ENCODE measurements around the gene NCOR2. TPM values are rescaled to one million over a fixed set of nuclear protein-coding genes. Genes with fewer than 3 reads are reported as not detected.

NCOR2 gene
- total RNA-seq, 1 experiment from 2014 or later, result 153 TPM

DNA sequence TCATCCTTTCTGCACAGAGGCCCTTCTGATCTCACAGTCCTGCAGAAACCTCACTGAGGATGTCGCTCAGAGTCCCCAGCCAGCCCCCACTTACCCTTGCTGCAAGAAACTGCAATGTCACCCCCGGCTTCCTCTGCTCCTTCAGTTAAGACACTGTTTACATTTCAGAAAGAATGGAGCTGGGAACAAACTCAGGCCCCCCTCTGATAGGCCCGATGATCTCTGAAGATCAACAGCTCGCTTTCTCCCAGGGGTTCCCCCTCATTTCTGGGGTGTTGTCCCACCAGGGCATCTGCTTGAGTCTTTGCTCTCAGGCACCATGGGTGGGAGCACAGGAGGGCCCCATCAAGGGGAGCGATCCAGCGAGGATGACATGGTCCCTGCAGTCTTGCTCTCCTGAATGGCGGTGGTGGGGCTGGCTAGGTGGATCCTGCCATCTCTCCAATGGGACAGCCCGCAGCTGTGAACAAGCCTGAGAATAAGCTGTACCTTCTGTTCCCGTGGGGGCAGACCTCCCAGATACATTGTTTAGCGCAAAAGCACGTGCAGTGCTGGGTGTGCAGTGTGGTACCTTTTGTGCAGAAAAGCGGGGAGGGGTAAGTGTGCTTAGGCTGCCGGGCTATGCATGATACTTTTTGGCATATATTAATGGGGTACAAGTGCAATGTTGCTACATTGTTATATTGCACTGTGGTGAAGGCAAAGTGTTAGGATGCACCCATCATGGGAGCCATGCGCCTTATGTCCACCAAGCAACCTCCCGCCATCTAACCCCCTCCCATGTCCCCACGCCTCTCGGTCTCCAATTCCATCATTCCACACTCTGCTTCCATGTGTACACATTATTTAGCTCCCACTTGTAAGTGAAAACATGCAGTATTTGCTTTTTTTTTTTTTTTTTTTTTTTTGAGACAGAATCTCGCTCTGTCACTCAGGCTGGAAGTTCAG, 6.7 kb upstream of the NCOR2 start:
- TF ChIP-seq, protein P1, sequence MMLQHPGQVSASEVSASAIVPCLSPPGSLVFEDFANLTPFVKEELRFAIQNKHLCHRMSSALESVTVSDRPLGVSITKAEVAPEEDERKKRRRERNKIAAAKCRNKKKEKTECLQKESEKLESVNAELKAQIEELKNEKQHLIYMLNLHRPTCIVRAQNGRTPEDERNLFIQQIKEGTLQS (IDR thresholded peaks at IDR 0.05), result no peak
- no peak for TF ChIP-seq SIN3A (IDR thresholded peaks at IDR 0.05; ENCODE audit: low read depth)
- TF ChIP-seq ELF1 (IDR thresholded peaks at IDR 0.05; ENCODE audit: borderline replicate concordance, low read depth), result no peak
- TF ChIP-seq POLR2A (IDR thresholded peaks at IDR 0.05; ENCODE audit: borderline replicate concordance, extremely low read depth, insufficient read depth, insufficient read length), result no peak
- TF ChIP-seq, protein P2, sequence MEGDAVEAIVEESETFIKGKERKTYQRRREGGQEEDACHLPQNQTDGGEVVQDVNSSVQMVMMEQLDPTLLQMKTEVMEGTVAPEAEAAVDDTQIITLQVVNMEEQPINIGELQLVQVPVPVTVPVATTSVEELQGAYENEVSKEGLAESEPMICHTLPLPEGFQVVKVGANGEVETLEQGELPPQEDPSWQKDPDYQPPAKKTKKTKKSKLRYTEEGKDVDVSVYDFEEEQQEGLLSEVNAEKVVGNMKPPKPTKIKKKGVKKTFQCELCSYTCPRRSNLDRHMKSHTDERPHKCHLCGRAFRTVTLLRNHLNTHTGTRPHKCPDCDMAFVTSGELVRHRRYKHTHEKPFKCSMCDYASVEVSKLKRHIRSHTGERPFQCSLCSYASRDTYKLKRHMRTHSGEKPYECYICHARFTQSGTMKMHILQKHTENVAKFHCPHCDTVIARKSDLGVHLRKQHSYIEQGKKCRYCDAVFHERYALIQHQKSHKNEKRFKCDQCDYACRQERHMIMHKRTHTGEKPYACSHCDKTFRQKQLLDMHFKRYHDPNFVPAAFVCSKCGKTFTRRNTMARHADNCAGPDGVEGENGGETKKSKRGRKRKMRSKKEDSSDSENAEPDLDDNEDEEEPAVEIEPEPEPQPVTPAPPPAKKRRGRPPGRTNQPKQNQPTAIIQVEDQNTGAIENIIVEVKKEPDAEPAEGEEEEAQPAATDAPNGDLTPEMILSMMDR (IDR thresholded peaks at IDR 0.05 in 2 of 3, conservative IDR thresholded peaks at IDR 0.05 in 1 of 3; ENCODE audit: borderline replicate concordance in 1 of 3, insufficient read depth in 1 of 3, low read depth in 2 of 3, low read length in 2 of 3), result no peak
- TF ChIP-seq FOSL1 (IDR thresholded peaks at IDR 0.05; ENCODE audit: low read depth), result no peak
- TF ChIP-seq EZH2phosphoT487 (IDR thresholded peaks at IDR 0.05; ENCODE audit: borderline replicate concordance), result no peak
- no peak for TF ChIP-seq SRF (IDR thresholded peaks at IDR 0.05; ENCODE audit: low read depth)
- Histone ChIP-seq H2AFZ (ENCODE audit: low read depth, low read length, poor library complexity, severe bottlenecking) (no peak overlapping the region), H3K9me2 (ENCODE audit: insufficient read depth) (no peaks in the 10 kb centered on the region), H3K27ac (ENCODE audit: low read depth, low read length) (no peak overlapping the region), H3K4me1 (ENCODE audit: control insufficient read depth in 1 of 2, insufficient read depth in 2 of 2, low read length in 2 of 2) (peaks cover 8 to 23% of the 10 kb centered on the region in 2 experiments; a peak in 3 of 4 replicates), H3K27me3 (ENCODE audit: insufficient read depth, low read length) (no peaks in the 10 kb centered on the region), H3K9ac (ENCODE audit: low read length) (no peak overlapping the region), H3K79me2 (ENCODE audit: insufficient read depth, low read length) (no peaks in the 10 kb centered on the region), H4K20me1 (ENCODE audit: insufficient read depth) (no peaks in the 10 kb centered on the region), H3K4me2 (ENCODE audit: low read length) (no peak overlapping the region), H3K4me3 (replicated peaks in 1 of 2; ENCODE audit: low read depth in 1 of 2, low read length in 2 of 2) (no peak overlapping the region), H3K9me3 (ENCODE audit: control insufficient read depth in 1 of 2, insufficient read depth in 1 of 2, low read depth in 1 of 2, low read length in 2 of 2) (peaks cover 0 to 6% of the 10 kb centered on the region in 2 experiments; a peak in 1 of 4 replicates), H3K36me3 (ENCODE audit: control insufficient read depth in 1 of 2, insufficient read depth in 2 of 2, low read length in 2 of 2) (no peaks in the 10 kb centered on the region)
- DNase-seq (ENCODE audit: low read depth, low spot score) (no peak), ATAC-seq (no peak)
- BruUV-seq (replicated peaks), result no TSS peak
- CTCF ChIA-PET, result no interaction called here
- POLR2A ChIA-PET, result no interaction called here
- intact Hi-C loops (cut with micrococcal nuclease), result no loop called here
- RAD21 ChIA-PET (ENCODE audit: low non-redundant PET in 1 of 2, low total read pairs in 2 of 2, uncharacterized antibody in 2 of 2, unreplicated experiment in 2 of 2), result interaction anchor here in 1 of 2 experiments (0.7 kb wide), 1 partner anchor 10 kb away, joined by 3 read pairs; no protein-coding TSS in a partner anchor

All from HCT116 (cell line).